Stimulated activated CD4-positive, alpha-beta T cell treated with anti-CD3 and anti-CD28 coated beads, Interleukin-15, amount 100 ng/mL, for 48 hours (primary cell): Measurements from ENCODE around the gene FILIP1.
"Not testable (repeated sequence)": the region's sequence is repeated elsewhere in the genome, so short reads cannot be mapped to it uniquely, and the experiment has no call there.

Experiments
- DNase-seq, 2 donors: peaks; one replicate each; pipeline ENCODE4 v3.0.0-alpha.2; 2020; ENCODE audit warnings: low read depth in 2 of 2

Gene FILIP1

DNA sequence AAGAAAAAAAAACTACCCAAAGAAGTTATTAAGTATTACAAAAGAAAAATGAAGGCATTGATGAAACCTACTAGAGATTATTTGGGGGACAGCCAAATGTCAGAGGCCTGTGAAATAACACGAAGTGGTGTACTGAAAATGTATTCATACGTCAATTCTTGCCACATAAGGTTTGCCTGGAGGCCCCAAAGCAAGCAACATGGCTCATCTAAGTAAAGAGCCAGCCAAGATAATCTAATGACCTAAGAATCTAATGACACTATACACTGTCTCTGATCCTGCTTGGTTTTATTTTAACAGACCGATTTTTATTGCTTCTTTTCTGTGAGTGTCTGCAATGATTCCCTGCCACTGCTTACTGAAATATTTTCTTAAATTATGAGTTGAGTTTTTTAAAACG lies 34.7 kb downstream of the FILIP1 start:
- no peak for DNase-seq

DNA sequence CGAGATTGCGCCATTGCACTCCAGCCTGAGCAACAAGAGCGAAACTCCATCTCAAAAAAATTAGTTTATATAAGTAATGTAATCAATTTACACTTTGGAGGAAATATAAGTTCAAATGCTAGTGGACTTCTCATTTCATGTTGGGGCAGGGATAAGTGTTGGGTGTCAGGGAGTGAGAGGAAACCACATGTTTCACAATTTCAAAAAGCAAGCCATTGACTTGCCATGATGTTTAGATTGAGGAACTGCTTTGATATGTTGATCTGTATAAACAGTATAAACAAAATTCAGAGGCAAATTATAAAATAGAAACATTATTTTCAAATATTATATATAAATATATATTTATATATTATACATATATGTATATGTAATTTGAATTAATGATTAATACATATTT lies 42.7 kb downstream of the FILIP1 start:
- no peak for DNase-seq

DNA sequence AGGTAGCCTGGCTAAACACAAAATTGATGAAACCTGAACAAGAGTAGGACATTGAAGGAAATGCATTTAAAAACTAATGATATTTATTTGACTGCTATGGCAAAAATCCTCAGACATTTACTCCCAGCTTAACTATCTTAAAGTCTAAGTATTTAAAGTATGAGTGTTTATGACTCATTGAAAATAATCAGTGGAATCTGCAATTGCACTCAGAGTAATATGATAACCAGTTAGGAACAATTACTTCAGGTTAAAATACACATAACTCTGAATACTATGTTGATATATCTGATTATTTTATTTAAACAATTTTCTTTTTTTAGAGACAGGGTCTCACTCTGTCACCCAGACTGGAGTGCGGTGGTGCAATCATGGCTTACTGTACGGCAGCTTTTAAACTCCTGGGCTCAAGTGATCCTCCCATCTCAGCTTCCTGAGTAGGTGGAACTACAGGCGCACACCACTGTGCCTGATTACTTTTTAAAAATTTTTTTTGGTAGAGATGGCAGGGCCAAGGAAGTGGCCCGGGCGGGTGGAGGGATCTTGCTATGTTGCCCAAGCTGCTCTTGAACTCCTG lies 43.9 kb downstream of the FILIP1 start:
- DNase-seq: no peak

DNA sequence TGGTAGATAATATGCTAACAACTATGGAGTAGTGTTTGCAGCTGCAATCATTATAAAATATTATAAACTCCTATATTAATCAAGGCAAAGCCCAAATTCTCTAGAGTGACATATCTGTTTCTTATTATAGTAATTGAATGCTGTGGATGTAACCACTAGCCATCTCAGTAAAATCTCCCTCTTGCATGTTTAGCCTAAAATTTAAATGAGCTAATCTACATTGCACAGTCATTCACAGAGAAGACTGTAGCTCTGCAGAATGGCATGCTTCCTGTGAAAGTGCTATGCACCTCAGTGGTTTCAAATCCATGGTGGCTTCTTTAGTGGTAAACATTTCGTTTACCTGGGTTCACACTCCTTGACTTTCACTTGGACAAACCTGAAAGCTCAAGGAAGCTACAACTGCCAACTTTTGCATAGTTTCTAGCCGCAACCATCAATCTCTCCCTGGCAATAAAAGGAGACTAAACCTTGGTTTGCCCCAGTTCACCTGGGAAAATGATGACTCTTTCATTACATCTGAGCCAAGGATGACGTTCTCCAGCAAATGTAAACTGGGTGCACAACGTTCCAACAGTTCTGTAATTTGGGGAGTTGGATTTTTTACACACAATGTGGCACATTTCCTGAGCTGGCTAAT lies 47.2 kb downstream of the FILIP1 start:
- no peak for DNase-seq

DNA sequence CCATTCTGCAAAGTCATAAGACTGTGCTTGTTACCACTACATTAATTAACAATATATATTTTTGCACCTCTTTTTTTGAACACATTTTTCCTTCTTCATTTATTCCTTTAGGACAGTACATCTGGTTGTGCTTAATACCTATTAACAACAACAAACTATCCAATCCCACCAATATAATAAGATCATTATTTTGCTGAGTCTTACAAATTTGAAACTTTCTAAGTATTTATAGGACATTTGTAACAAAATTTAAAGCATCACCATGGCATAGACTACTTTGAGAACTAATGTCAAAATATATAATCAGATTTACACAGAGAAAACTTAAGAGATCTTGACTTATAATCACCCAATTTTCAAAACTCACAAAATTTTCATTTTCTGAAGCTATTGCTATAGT lies 47.9 kb downstream of the FILIP1 start:
- no peak for DNase-seq

DNA sequence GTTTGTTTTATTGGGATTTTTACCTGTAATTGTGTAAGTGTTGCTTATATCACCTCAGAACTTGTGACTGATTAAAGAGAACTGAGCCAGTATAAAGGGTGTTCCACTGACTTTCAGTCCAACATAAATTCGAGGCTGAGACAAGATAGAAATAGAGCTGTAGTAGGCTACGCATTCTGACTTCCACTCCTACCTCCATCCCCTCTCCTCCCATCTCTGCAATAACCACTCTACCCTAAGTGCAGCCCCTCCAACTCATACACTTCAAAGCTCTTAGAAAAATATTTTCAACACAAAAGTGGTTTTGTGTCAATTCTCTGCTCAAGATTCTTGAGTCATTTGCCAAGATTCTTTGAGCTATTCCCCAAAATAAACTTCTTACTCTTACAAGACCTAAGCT lies 48.7 kb downstream of the FILIP1 start:
- DNase-seq: no peak

DNA sequence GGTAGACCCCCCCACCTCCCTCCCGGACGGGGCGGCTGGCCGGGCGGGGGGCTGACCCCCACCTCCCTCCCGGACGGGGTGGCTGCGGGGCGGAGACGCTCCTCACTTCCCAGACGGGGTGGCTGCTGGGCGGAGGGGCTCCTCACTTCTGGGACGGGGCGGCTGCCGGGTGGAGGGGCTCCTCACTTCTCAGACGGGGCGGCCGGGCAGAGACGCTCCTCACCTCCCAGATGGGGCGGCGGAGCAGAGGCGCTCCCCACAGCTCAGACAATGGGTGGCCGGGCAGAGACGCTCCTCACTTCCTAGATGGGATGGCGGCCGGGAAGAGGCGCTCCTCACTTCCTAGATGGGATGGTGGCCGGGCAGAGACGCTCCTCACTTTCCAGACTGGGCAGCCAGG lies 51.7 kb downstream of the FILIP1 start:
- DNase-seq: not testable (repeated sequence)

DNA sequence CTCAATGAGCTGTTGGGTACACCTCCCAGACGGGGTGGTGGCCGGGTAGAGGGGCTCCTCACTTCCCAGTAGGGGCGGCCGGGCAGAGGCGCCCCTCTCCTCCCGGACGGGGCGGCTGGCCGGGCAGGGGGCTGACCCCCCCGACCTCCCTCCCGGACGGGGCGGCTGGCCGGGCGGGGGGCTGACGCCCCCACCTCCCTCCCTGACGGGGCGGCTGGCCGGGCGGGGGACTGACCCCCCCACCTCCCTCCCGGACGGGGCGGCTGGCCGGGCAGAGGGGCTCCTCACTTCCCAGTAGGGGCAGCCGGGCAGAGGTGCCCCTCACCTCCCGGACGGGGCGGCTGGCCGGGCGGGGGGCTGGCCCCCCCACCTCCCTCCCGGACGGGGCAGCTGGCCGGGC lies 52.1 kb downstream of the FILIP1 start:
- not testable (repeated sequence) for DNase-seq

DNA sequence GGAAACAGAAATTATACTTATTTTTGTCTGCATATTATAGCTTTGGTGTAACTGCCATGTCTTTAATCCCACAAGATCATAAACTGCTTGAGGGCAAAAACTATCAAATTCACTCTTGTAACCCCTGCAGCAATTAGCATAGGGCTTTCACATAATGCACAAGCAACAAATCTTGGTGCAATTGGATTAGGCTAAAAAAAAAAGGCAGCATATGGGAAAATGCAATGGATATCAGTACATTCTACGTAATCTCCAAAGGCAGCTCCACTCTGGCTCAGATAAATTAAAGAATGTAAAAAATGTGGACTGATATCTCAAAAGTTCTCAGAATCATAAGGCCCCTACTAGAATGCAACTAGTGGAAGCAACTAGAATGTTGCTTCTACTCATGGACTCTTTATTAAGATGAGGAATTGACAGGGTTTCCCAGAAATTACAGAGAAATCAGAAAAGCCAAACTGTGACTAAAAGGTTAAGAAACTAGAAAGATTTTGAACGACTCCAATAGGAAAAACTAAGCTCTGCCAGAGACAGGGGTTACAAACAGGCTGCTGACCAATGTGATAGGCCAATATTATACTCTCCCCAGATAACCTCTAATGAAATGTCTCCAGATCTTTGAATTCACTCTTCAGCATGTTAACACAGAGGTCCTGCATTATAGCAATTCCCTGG lies 55.0 kb downstream of the FILIP1 start:
- no peak for DNase-seq

DNA sequence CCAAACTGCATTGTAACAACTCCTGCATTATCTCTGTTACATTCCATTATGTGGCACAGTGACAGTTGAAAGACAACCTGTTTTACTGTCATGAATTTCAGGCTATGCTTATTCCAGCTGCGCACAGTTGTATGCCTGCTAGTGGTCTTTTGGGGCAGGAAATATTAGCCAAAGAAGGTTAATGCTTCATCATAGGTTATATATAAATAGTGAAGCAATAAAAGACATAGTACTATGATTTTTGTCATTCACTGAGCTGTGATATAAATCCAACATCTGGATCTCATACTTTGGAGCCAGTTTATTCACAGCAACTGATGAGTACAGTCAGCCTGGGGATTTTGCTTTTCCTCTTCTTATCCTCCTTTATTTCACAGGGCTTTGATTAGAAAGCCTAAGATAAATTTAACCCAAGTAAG lies 55.6 kb downstream of the FILIP1 start:
- no peak for DNase-seq

DNA sequence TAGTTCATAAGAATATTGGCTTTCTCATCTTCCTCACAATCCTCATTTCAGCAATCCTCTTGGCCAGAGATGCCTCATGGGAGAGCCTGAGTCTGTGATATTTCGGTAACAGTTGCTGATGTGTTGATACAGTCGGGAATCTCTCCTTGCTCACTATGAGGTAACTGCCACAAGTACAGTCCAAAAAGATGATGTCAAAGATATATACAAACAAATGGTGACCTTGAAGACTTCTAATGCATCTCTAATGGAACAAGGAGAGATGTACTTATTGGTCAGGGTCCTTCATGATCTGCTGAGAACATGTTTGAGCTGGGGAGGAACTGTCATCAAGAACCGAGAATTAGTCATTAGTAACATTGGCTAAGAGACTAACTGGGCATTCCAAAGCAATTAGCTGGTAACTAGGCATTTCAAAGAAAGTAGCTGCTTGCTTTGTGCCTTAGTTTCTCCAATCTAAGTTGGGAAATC lies 56.1 kb downstream of the FILIP1 start:
- DNase-seq: no peak

DNA sequence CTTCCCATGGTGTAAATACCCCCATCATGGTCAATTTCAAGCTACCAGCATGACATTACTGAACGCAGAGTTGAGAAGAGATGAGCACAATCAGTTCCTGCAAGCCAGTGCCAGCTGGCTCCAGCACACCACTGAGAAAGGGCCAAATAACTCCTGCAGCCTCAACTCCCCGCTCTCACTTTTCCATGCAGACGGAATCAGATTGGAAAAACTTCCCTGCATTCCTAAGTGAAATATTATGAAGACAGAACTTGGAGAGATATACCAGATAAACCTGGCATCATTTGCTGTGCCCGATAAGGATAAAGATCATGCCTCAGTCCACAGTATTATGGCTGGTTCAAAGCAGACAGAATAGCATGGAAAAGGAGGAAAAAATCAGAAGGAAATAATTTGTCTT lies 56.7 kb downstream of the FILIP1 start:
- no peak for DNase-seq

DNA sequence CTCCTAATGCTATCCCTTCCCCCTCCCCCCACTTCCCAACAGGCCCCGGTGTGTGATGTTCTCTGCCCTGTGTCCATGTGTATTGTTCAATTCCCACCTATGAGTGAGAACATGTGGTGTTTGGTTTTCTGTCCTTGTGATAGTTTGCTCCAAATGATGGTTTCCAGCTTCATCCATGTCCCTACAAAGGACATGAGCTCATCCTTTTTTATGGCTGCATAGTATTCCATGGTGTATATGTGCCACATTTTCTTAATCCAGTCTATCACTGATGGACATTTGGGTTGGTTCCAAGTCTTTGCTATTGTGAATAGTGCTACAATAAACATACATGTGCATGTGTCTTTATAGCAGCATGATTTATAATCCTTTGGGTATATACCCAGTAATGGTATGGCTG lies 60.8 kb downstream of the FILIP1 start:
- DNase-seq: not testable (repeated sequence)

DNA sequence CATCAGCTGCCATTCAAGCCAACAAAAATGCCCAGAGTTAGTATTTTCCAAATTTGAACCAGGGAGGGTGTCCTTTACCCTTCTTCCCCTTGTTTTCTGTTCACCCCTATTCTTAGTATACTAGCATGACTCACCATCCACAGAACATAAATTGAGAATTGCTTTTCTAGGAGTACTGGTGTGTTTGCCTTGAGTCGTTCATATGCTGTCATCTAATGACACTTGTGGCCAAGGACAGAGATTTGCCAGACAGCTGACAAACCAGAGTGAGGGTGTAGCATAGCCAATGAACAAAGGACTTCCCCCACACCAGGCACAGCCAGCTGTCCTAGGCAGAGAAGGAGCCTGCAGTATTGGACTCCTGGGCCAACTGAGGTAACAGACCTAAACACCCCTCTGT lies 62.2 kb downstream of the FILIP1 start:
- no peak for DNase-seq

DNA sequence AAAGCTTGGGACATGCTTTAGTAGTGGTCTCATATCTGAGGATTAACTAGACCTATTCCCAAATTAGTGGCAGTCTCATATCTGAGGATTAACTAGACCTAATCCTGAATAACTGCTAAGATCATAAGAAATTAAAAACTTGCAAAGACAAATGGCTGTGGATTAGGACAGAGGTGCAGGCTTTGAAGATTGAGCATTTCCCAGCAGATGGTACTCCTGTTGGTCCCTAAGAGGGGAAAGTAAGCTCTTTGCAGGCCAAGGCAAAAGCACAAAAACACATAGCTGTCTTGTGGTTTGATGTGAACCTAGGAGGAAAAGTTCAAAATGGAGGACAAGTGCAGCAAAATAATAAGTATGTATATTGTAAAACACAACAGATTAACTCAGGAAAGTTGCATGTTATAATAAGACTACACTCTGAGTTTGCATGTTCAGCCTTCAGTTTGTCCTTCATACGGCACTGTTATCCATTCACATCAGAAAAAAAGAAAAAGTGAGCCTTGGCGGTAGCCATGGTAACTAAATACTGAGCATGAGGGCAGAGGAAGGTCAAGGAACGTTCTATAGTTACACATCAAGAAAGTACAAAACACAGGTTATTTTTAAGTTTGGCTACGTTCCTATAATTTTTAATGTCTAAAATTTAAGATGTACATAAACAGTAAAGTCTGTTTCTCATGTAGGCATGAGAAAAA lies 62.8 kb downstream of the FILIP1 start:
- no peak for DNase-seq

DNA sequence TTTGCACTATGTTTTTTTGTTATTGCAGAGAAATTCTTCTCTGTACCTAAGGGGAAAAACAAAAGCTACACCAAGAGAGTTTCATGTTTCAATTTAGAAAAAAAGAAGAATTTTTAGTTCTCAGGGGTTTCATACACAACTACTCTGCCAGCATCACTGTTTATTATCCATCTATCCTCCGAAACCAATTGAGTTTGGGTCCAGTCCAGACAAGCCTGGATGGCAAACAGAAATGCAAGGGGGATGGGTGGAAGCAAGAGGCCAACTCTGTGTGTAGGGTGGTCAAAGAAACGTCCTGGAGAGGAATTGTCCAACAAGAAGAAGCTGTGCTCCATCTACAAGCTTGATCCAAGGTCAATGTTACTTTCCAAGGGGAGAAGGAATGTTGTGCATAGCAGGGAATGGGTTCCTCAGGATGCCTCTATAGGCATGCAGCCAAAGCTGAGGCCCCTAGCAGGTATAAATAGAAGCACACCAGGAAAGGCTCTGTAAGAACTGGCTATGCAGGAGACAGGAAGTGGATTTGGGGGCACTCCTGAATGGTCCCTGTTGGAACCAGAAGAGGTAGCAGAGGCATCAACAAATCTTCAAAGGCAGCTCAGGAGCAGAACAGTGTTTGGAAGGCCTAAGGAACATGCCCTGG lies 64.4 kb downstream of the FILIP1 start:
- DNase-seq: no peak

DNA sequence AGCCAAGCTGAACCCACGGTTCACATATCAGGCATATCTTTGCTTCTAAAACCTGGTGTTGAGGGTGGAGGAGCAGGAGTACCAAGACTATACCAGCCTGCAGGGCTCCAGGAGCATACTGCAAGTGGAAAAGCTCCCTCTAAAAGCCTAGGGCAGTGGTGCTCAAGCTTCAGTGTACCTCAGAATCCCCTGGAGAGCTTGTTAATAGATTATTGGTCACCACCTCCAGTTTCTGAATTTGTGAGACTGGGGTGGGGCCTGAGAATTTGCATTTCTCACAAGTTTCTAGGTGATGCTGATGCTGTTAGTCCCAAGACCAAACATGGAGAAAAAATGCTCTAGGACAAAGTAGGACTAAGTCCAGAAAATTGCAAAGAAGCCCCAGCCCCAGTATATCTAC lies 65.4 kb downstream of the FILIP1 start:
- DNase-seq: no peak

DNA sequence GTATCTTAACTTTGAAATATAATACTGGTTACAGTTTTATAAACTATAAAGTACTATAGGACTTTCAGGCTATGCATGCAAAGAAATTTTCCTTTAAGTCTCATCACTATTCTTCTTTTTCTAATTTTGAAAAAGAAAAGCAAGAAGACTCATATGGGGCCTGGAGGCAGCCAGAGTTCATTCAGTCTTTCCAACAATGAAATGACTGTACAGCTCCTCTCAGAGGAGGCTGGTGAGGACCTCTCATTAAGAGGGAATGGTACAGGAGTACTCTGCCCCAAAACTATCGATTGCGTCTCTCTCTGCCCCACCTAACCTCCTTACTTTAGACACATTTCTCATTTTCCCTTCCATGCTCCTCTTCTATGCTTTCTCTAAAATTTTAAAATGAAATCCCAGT lies 66.3 kb downstream of the FILIP1 start:
- DNase-seq: no peak

DNA sequence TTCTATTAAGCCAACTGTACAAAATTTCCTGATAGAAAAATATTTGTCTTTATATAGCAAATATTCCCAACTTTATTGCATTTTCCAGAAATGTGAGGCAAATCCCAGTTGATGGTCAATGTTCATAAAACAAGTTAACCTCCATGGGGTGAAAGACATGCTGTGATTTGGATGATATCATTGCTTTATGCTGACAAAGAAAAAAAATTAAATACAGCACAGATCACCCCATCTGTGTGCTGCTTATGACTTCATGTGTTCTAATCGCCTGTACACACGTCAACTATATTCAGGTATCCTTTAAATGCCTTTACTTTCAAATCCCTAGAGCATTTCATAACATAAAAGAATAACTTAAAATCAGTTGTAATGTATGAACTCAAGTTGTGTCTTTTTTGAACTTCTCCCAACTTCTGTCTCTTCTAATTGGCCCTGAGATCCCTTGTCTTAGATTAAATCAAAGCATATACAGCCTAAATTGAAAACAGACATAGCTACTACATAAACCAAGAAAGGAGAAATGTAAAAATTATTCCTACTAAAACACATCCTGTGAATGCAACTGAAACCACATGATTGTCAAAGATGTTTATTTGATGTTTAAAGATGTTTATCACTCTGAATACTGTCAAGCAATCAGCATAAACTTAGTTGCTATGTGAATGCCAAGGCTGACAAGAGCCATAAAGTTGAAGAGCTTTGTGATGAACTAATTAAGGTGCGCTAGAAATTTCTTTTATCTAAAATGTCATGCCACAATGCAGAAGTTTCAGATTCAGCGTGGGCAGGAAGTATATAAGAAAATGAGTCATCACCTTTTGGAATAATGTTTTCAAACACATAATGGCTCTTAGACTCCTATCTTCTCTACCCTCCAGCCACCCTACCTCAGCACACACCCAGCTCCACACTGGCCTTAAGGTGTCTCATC lies 68.7 kb downstream of the FILIP1 start:
- no peak for DNase-seq

DNA sequence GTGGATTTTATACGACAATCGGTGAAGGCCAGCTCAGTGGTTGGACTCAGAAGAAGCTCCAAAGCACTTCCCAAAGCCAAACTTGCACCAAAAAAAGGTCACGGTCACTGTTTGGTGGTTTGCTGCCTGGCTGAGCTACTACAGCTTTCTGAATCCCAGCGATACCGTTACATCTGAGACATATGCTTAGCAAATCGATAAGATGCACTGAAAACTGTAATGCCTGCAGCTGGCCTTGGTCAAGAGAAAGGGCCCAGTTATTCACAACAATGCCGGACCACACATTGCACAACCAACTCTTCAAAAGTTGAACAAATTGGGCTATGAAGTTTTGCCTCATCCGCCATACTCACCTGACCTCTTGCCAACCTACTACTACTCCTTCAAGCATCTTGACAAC lies 70.2 kb downstream of the FILIP1 start:
- no peak for DNase-seq

DNA sequence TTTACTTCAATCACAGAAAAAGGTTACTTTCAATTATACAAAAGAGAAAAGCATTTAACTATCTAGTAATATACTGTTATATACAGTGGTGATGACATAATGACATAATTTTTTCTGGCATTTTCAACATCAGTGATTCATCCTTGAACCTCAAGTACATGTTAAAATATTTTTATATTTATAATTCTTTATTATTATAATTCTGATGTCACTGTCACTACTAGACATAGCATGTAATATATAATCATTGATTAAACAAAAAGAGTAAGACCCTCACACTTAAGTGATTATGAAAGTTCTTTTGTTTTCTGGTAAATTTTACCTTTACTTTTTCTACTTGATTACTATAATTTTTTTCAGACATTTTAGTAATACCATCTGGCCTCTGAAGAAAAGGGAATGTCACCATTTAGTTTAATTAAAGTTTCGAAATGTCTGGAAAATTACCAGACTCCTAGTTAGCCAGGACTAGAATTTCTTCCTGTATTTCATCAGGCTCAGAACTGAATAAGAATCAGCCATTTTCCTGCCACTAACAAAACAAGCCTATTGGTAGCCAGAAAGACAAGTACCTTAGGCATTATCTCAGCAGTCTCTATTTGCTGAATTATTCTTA lies 71.5 kb downstream of the FILIP1 start:
- DNase-seq: no peak
